ENCODE results near the gene GRIPAP1. TPM values are rescaled to one million over a fixed set of nuclear protein-coding genes. Genes with fewer than 3 reads are reported as not detected.
"Not testable (repeated sequence)": the region's sequence is repeated elsewhere in the genome, so short reads cannot be mapped to it uniquely, and the experiment has no call there.

The GRIPAP1 gene
- polyA plus RNA-seq, 1 experiment = 23.5 TPM

DNA sequence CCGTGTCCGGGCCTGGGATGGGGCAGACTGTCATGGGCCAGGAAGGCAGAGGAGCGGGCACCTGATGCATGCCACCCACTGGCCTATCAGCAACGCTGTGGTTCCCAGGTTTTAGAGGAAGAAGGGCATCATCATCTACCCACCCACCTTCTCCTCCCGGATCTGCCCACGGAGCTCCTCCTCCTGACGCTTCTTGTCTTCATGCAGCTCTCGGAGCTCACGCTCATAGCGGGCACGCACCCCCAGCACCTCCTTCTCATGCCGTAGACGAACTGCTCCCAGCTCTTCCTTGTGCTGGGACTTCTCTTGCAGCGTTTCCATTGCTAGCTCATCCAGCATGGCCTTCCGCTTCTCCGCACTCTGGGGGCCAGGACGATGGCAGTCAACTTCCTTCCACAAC is 19.0 kb downstream of the GRIPAP1 start:
- Histone ChIP-seq H3K36me3 (ENCODE audit: control insufficient read depth, insufficient read depth, low read length) (peaks cover 12% of the 10 kb centered on the region), H3K4me3 (ENCODE audit: low read depth, low read length) (no peak overlapping the region), H3K27me3 (ENCODE audit: control insufficient read depth, insufficient read depth, low read length) (no peaks in the 10 kb centered on the region)
- no peak for DNase-seq (ENCODE audit: low read depth)
- ChIA-PET CTCF (no interaction called here), POLR2A (no interaction called here)
- TF ChIP-seq, protein P1, sequence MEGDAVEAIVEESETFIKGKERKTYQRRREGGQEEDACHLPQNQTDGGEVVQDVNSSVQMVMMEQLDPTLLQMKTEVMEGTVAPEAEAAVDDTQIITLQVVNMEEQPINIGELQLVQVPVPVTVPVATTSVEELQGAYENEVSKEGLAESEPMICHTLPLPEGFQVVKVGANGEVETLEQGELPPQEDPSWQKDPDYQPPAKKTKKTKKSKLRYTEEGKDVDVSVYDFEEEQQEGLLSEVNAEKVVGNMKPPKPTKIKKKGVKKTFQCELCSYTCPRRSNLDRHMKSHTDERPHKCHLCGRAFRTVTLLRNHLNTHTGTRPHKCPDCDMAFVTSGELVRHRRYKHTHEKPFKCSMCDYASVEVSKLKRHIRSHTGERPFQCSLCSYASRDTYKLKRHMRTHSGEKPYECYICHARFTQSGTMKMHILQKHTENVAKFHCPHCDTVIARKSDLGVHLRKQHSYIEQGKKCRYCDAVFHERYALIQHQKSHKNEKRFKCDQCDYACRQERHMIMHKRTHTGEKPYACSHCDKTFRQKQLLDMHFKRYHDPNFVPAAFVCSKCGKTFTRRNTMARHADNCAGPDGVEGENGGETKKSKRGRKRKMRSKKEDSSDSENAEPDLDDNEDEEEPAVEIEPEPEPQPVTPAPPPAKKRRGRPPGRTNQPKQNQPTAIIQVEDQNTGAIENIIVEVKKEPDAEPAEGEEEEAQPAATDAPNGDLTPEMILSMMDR (IDR thresholded peaks at IDR 0.05; ENCODE audit: insufficient read depth, low read depth, low read length) = no peak

DNA sequence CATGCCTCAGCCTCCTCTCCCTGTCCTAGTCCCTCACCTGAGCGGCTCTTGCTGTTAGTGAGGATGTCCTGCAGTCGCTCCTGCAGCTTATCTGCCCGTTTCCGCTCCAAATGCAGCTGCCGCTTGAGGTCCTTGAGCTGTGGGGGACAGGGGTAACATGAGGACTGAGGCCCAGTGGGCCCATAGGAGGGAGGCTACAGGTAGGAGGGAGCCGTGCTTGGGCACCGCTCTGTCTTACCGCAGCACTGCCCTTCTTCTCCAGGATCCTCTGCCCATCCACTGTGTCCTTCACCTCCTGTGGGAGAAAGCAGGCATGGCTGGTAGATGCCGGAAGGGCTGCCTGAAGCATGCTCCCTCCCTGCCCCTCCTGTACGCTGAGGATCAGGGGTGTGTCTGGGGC is 20.9 kb downstream of the GRIPAP1 start:
- DNase-seq (ENCODE audit: low read depth) = no peak
- TF ChIP-seq, protein P1 (IDR thresholded peaks at IDR 0.05; ENCODE audit: insufficient read depth, low read depth, low read length) = no peak
- ChIA-PET POLR2A (no interaction called here), CTCF (no interaction called here)
- peaks cover 14% of the 10 kb centered on the region for H3K36me3 ChIP-seq (ENCODE audit: control insufficient read depth, insufficient read depth, low read length)
- no peaks in the 10 kb centered on the region for H3K27me3 ChIP-seq (ENCODE audit: control insufficient read depth, insufficient read depth, low read length)
- no peak overlapping the region for H3K4me3 ChIP-seq (ENCODE audit: low read depth, low read length)

DNA sequence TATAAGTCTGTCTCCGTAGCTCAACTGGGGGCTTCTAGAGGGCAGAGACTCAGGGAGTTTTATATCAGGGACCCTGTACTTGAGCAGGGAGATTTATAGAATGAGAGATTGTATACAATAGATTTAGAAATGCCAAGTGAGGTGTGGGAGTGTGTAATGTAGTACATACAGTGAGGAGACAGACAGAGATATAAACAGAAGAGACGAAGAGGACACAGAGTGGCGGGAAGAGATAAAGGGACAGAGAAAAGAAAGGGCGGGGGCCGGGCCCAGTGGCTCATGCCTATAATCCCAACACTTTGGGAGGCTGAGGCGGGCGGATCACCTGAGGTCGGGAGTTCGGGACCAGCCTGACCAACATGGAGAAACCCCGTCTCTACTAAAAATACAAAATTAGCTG is 21.7 kb downstream of the GRIPAP1 start:
- H3K36me3 ChIP-seq (ENCODE audit: control insufficient read depth, insufficient read depth, low read length) = peaks cover 20% of the 10 kb centered on the region
- POLR2A ChIA-PET; H3K27me3 ChIP-seq (ENCODE audit: control insufficient read depth, insufficient read depth, low read length); DNase-seq (ENCODE audit: low read depth); CTCF ChIA-PET; H3K4me3 ChIP-seq (ENCODE audit: low read depth, low read length): not testable (repeated sequence)

DNA sequence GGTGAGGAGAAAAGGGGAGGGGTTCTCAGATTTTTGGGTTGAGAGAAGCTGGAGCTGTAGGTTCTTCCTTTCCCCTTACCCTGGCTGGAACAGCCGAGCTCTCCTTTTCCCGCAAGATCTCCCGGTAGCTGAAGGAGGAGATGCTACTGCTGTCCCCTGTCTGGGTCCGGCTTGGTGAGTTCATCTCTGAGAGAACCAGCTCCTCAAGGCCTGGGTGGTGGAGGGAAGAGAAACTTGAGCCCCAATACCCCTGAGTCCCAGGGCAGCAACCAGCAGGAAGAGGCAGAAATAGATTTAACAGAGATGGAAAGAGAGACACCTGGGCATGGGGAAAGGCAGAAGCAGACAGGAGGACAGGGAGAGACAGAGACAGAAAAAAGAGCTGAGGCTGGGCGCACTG is 23.8 kb downstream of the GRIPAP1 start:
- DNase-seq (ENCODE audit: low read depth) = no peak
- TF ChIP-seq, protein P1 (IDR thresholded peaks at IDR 0.05; ENCODE audit: insufficient read depth, low read depth, low read length) = no peak
- ChIA-PET POLR2A (no interaction called here), CTCF (no interaction called here)
- Histone ChIP-seq H3K36me3 (ENCODE audit: control insufficient read depth, insufficient read depth, low read length) (peaks cover 23% of the 10 kb centered on the region), H3K4me3 (ENCODE audit: low read depth, low read length) (no peak overlapping the region), H3K27me3 (ENCODE audit: control insufficient read depth, insufficient read depth, low read length) (no peaks in the 10 kb centered on the region)

DNA sequence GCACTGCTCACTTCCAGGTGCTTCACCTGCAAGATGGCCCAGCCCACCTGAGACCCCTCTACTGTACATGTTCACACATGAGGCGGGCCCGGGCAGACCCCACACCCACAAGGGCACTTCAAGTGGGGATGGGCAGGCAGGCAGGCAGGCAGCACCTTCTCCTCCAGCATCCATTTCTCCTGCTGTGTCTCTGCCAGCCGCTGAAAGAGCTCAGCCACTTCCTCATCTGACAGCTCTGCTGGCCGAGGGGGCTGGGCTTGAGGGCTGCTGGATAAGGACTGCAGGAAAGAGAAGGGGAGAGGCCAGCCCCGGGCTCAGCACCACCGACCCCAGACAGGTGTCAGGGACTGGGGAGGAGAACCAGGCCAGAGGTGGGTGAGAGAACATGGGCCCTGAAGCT is 26.0 kb downstream of the GRIPAP1 start:
- TF ChIP-seq, protein P1 (IDR thresholded peaks at IDR 0.05; ENCODE audit: insufficient read depth, low read depth, low read length) = no peak
- POLR2A ChIA-PET = no interaction called here
- CTCF ChIA-PET = no interaction called here
- no peaks in the 10 kb centered on the region for H3K27me3 ChIP-seq (ENCODE audit: control insufficient read depth, insufficient read depth, low read length)
- H3K36me3 ChIP-seq (ENCODE audit: control insufficient read depth, insufficient read depth, low read length) = peaks cover 12% of the 10 kb centered on the region
- H3K4me3 ChIP-seq (ENCODE audit: low read depth, low read length) = no peak overlapping the region
- DNase-seq (ENCODE audit: low read depth) = no peak

DNA sequence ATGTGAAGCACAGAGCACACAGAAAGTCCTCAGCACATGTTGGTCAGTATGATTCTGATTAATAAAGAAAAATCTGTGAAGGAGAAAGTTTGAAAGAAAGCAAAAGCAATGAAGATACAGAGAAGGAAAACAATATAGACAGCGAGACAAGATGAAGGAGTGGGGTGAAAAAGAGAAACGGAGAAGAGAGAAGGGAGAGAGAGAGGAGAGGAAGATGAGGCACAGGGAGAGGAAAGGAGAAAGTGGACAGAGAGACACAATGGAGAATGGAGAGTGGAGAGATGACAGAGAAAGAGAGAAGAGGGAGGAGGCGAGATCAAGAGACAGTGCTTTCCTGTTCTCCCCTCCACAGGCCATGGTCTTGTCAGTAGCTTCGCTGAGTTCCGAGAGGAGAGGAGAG is 26.5 kb downstream of the GRIPAP1 start:
- Histone ChIP-seq H3K27me3 (ENCODE audit: control insufficient read depth, insufficient read depth, low read length) (no peaks in the 10 kb centered on the region), H3K36me3 (ENCODE audit: control insufficient read depth, insufficient read depth, low read length) (peaks cover 12% of the 10 kb centered on the region), H3K4me3 (ENCODE audit: low read depth, low read length) (no peak overlapping the region)
- POLR2A ChIA-PET = no interaction called here
- TF ChIP-seq, protein P1 (IDR thresholded peaks at IDR 0.05; ENCODE audit: insufficient read depth, low read depth, low read length) = no peak
- no peak for DNase-seq (ENCODE audit: low read depth)
- CTCF ChIA-PET = no interaction called here

All from BJ (cell line).